Epithelial cell of prostate (primary cell): ENCODE measurements around the gene CGRRF1.

Experiments used
- DNase-seq: peaks from one replicate; pipeline ENCODE4 v3.0.0-alpha.2; 2011; ENCODE audit warnings: low read depth, low spot score
- H3K27ac ChIP-seq: fragments of 450-650 bp; 2 replicates; pipeline ENCODE4 v1.5.1; 2017; ENCODE audit warnings: mild to moderate bottlenecking

Gene CGRRF1

DNA sequence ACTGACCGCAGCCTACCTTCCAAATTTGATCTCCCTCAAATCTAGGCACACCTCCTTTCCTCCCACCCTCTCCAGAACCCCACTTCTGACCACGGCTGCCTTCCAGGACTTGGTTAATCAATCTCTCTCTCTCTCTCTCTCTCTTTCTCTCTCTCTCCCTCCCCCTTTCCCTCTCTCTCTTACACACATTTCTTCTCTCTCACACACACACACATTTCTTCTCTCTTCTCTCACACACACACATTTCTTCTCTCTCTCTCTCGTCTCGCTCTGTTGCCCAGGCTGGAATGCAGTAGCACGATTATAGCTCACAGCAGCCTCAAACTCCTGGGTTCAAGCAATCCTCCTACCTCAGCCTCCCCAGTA is 20.4 kb upstream of the CGRRF1 start:
- H3K27ac ChIP-seq = peak overlapping the region; percentile 97
- DNase-seq = no peak

DNA sequence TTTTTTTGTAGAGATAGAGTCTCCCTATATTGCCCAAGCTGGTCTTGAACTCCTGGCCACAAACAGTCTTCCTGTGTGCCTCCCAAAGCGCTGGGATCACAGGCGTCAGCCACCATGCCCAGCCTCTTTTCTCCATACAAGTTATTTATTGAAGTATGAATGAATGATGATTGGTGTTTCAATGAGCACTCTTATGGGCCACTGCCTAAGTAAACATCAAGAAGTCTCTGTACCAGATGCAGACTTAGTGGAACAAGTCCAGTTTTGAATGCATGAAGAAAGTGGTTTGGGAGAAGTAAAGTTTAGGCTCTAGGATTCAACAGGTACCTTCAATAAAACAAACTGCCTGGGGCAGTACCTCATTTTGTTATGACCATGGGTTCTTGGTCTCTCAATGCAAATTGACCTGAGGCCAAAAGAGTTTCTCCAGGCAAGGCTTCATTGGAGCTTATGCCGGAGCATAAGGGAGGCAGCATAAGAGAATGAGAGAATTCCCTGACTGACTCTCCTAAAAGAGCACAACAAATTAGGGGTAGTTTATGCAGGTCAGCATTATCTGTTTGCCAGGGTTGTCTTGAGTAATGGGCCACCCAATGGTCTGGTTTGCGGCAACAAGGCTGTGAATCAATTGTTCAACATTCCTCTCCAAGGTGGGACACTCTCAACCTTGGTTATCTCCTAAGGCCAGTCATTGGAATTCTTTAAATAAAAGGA is 19.8 kb upstream of the CGRRF1 start:
- H3K27ac ChIP-seq = peak overlapping the region; percentile 97
- DNase-seq = no peak

DNA sequence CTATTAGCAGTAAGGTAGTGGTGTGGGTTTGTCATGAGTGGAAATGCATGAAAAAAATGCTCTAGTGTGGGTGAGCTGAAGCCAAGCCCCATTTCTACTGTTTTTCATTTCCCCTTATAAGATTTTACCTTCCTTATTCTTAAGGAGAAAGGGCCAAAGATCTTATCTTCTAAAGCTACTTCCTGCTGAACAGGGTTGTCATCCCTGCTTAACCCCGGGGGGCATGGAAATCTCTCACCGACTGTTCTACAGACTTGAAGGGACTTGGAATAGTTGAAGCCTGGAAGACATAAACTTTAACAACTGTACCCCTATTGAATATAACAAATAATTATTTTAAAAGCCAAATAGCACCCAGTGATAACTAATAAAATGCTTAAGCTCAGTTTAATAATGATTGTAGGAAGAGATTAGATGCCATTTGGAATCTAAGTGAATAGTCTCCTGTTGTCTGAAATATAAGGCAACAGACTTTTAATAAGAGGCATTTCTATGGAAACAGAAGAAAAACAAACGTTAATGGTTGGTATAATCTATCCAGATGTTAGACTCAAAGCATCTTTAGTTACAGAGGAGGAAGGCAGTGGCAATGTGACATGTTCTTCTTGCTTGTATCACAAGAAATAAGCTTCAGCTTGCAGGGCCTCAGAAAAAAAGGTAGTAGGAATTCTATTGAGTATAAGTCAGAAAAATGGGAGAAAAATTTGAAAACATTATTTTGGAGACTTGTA is 19.1 kb upstream of the CGRRF1 start:
- no peak for DNase-seq
- H3K27ac ChIP-seq = peak overlapping the region; percentile 97

DNA sequence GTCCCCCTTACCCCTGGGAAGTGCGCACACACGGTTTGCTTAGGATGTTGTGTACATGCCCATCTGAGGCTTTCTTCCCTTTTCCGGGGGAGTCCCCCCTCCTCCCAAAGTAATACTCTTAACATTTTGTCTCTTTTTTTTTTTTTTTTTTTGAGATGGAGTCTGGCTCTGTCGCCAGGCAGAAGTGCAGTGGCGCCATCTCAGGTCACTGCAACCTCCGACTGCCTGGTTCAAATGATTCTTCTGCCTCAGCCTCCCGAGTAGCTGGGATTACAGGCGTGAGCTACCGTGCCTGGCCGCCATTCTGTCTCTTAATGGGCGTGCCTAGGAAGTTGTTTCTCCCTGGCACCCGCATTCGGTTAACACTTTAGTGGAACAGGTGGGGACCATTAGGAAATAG is 16.4 kb upstream of the CGRRF1 start:
- no peak overlapping the region for H3K27ac ChIP-seq
- DNase-seq = no peak

DNA sequence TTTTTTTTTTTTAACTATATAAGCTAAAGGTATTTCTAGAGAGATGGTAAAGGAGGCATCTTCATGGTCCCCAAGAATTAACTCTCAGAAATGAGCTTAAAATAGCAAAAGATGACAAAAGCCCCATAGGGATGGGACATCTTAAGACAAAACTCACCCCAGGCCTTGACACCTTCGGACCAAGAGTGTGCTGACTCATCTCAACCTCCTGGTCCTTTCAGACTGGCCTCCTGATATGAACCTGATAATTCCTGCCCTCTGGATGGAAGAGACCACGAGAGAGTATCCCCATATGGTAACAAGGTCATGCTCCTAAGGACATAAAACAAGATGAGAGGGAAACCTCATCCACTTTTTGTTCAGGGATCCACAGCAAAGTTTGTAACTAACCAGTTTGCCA is 12.5 kb upstream of the CGRRF1 start:
- no peak overlapping the region for H3K27ac ChIP-seq
- DNase-seq = no peak

DNA sequence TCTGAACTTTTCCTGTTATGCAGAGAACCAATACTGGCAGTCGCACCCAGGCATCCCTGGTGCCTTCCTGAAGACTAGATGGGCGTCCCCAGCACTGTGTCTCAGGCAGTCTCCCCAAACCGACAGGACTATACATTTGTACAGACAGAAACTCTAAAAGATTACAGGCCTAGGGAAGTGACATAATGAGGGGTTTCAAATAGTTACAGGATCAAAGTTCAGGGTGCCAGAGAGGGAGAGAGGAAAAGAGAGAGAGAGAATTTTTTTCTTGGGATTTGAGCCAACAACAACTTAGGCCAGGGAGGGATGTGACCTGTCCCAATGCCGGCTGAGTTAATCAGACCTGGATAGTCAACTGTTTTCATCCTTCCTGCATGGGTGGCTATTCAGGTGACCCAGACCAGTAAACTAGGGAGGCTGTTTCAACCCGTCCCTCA is 11.6 kb upstream of the CGRRF1 start:
- DNase-seq = no peak
- H3K27ac ChIP-seq = no peak overlapping the region

DNA sequence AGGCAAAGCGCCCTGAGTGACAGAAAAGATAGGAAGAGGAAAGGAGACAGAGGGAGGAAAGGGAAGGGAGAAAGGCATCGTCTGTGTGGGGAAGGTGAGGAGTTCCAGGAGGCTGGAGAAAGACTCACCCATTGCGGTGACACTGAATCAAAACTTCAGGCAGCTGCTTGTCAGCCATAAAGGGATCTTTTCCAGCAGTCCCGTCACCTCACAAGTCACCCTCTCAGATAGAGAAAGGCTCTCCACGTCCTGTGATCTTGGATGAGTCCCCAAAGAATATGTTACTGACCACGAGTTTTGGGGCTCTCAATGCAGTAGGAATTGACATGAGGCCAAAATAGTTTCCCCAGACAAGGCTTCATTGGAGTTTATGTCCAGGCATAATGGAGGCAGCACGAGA is 11.1 kb upstream of the CGRRF1 start:
- H3K27ac ChIP-seq = no peak overlapping the region
- DNase-seq = no peak

DNA sequence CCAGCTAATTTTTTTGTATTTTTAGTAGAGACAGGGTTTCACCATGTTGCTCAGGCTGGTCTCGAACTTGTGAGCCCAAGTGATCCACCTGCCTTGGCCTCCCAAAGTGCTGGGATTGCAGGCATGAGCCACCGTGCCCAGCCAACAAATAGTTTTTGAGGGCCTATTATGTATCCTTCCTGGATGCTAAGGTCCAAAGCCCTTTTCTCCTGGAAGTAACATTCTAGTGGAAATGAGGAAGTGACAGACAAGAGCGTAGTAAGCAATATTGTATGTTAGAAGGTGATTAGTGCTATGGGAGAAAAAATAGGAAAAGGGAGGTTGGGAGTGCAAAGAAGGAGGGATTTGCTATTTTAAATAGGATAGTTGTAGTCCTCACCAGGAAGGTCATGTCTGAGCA is 9.0 kb upstream of the CGRRF1 start:
- no peak overlapping the region for H3K27ac ChIP-seq
- DNase-seq = no peak

DNA sequence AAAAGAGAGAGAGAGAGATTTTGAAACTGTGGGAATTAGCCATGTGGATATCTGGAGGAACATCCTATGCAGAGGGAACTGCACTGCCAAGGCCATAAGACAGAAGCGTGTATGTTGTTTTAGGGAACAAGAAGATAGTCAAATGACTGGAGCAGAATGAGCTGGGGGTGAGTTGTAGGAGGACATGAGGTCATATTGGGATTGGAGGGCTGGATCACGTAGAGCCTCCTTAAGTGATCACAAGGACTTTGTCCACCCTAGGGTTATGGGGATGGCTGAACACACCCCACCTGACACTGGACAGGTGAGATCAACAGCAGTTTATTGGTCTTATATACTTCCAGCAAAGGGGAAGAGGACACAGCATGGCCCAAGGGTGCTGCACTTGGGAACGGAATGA is 8.2 kb upstream of the CGRRF1 start:
- DNase-seq = no peak
- H3K27ac ChIP-seq = no peak overlapping the region

DNA sequence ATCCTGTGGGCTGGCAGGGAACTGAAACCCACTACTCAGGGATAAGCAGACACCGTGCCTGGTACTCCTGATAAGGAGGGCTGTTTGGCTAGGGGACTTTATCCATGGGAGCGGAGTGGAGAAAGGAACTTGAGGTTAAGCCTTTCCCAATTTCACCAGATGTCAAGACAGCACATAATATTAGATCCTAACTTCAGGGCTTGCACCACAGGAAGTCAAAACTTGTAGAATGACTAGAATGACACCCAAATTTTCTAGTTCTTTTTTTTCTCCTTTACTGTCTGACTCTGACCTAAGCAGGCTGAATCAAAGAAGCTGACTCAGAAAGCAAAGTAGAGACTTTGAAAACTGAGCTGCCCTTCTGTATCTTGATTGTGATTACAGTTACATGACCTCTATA is 7.1 kb upstream of the CGRRF1 start:
- no peak overlapping the region for H3K27ac ChIP-seq
- DNase-seq = no peak

DNA sequence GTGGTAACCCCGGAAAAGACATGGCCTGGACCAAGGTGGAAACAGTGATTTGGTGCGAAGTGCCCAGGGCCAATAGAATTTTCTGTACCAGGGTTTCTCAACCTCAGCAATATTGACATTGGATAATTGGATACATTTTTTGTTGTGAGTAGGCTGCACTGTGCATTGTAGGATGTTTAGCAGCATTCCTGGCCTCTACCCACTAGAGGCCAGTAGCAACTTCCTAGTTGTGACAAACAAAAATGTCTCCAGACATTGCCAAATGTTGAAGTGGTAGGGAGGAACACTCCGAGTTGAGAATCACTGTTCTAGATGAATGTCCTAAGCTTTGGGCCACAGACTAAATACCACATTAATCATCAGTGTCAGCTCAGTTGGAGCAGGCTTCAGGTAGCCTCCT is 6.2 kb upstream of the CGRRF1 start:
- no peak overlapping the region for H3K27ac ChIP-seq
- DNase-seq = no peak

DNA sequence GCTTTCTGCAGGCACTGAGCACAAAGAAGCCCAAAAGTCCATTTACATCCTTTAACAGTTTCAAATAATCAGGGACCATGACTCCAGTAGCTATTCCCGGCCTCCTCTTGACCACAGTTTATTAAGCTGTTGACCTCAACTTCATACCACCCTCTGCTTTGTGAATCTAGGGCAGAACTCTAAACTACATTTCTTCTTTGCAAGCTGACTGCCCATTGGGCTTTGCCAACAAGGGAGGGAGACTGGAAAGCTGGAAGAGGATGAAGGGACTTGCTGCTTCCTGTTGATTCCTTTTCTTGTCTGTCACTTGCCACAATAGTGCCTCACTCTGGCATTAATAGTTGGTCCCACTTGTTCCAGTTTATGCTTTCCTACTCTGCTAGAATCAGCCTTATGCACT is 2.7 kb downstream of the CGRRF1 start:
- DNase-seq = no peak
- H3K27ac ChIP-seq = no peak overlapping the region

DNA sequence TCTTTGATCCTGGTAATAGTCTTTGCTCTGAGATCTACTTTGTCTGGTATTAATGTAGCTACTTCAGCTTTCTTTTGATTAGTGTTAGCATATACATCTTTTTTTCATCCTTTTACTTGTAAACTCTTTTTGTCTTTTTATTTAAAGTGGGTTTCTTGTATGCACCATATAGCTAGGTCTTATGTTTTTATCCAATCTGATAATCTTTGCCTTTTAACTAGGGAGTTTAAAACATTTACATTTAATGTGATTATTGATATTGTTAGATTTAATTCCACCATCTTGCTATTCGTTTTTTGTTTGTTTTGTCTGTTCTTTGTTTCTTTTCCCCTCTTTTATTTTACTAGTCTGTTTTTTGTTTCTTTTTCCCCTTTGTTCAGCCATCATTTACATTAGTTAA is 6.0 kb downstream of the CGRRF1 start:
- DNase-seq = no peak
- H3K27ac ChIP-seq = no peak overlapping the region

DNA sequence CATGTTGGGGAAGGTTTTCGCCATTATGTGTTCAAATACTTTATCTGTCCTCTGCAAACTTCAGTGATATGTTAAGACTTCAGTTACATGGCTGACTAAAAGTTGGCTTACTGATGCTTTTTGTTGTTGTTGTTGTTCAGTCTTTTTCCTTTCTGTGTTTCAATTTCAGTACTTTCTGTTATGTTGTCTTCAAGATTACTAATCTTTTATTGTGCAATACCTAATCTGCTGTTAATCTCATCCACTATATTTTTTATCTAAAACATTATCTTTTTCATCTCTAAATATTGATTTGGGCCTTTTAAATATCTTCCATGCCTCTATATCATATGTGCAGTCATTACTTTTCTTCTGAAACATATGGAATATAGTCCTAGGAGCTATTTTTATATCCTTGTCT is 7.0 kb downstream of the CGRRF1 start:
- H3K27ac ChIP-seq = no peak overlapping the region
- no peak for DNase-seq

DNA sequence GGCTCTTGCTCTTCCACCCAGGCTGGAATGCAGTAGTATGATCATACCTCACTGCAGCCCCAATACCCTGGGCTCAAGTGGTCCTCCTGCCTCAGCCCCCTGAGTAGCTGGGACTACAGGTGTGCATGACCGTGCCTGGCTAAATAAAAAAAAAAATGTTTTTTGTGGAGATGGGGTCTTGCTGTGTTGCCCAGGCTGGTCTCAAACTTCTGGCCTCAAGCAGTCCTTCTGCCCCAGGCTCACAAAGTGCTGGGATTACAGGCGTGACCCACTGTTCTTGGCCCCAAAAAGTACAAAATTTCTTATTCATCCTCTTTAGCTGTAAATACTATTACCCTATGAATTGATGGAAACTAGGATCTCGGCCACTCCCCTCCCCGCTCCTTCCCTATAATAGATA is 14.7 kb downstream of the CGRRF1 start:
- DNase-seq = no peak
- no peak overlapping the region for H3K27ac ChIP-seq

DNA sequence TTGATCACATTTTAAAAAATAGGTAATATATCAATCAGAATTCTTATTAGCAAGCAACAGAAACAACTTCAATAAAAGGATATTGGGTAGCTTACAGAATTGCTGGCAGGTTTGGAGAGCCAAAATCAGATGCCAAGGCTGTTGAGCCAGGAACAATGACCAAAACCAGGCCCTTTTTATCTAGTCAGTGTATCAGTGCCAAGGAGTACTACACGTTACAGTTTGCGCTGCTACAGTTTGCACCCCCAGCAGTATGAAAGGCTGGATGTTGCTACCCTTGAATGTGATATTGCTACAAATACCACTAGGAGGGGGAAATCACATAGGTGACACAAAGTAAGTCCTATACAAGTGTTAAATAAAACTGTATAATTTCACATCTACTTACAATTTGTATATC is 19.3 kb downstream of the CGRRF1 start:
- no peak for DNase-seq
- no peak overlapping the region for H3K27ac ChIP-seq

DNA sequence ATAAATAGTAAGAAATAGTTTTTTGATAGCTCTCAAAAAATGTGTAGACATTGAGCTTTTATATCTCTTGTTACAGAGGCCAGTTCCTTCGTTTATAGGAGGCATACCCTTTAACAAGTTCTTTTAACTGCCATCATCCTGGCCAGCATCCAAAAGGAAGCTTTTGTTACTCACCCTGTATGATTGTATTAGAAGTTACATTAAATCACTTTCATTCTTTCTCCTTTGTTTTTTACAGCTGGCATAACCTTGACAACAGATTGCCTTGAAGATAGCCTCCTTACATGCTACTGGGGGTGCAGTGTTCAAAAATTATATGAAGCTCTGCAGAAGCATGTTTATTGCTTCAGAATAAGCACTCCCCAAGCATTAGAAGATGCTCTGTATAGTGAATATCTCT is 20.1 kb downstream of the CGRRF1 start:
- no peak for DNase-seq
- H3K27ac ChIP-seq = no peak overlapping the region

DNA sequence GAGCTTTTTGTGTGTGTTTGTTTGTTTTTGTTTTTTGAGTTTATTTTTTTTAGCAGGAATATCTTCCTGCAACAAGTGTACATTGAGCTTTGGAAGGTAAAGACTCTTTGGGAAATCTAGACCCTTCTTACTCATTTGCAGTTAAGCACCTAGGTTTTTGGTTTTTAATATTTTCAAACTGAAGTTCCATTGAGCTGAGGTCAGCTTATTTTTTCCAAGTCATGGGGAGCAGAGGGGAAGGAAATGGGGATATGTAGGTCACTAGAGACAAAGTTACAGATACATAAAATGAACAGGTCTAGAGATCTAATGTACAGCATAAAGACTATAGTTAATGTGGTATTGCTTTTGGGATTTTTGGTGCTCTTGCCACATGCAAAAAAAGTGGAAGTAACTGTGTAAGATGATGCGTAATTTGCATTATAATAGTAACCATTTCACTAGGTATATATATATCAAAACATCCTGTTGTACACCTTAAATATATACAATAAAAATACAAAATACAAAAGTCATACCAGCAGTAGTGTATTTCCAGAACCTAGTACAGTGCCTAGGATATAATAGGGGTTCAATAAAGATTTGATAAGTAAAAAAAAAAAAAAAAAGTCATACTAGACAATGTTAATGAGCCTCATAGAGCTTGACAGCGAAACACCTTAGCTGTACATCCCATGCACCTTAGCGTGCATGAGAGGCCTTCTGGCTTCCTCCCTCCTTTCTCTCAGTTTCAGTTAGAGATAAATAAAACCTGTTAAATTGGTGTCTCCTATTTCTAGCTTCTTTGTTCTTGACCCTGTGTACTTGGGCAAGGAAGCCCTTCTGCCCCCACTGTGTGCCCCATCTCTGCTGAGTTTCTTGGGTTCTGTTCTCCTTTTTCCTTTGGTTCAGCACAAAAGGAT is 22.7 kb downstream of the CGRRF1 start:
- no peak overlapping the region for H3K27ac ChIP-seq
- no peak for DNase-seq

DNA sequence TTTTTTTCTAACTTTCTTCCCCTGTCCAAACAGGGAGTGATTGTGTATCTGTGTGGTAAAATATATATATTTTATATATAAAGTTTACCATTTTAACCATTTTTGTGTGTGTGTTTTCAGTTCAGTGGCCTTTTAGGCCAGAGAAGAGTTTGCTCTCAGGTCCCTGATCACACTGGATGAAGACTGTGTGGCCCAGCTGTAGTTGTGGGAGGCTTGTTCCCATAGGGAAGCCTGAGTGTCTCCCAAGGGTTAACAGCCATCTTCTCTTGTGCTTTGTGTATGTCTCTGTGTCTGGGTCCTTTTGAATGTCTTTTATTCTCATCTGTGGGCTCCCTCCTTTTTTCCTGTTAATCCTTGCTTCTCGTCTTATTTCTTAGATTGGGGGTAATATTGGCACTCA is 23.4 kb downstream of the CGRRF1 start:
- no peak overlapping the region for H3K27ac ChIP-seq
- DNase-seq = no peak

DNA sequence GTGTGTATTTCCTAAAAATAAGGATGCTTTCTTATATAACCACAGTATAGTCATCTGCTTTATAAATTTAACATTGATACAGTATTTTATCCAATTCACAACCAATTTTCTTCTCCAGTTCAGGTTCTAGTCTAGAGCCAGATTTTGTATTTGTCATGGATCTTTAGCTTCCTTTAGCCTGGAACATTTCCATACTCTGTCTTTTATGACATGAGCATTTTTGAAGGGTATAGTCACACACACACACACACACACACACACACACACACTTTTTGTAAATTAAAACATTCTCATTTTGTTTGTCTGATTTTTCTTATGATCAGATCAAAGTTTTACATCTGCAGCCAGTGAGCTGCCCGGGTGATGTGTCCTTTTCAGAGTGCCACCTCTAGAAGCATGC is 25.4 kb downstream of the CGRRF1 start:
- DNase-seq = no peak
- H3K27ac ChIP-seq = no peak overlapping the region

DNA sequence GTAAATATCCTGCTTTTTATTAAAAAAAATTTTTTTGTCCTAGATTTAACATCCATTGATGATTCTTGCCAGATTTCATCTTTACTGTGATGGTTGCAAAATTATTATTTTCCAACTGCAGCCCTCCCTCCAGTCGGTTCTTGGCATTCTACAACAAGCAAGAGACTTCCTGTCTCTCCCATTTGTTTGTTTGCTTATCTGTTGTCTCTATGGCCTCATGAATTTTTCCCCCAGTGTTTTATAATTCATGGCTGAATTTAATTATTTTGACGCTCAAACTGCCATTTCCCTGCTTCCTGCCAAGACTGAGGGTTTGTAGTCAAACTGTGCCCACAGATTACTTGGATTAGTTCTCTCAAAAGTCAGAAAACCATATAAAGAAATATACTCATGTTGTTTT is 25.9 kb downstream of the CGRRF1 start:
- DNase-seq = no peak
- H3K27ac ChIP-seq = no peak overlapping the region
